Body of pancreas (tissue), 4 donors: ENCODE measurements around the gene MUC12.
"Not testable (repeated sequence)": the region's sequence is repeated elsewhere in the genome, so short reads cannot be mapped to it uniquely, and the experiment has no call there.

Experiments
- CTCF ChIP-seq, 7 experiments: fragments of 450-650 bp in 4 of 7; fragments of 200-600 bp in 3 of 7; sonication (generic) in 3 of 7; IDR thresholded peaks; one replicate each; pipeline ENCODE4 v1.5.1; 2016 to 2019; ENCODE audit warnings: antibody characterized with exemption in 7 of 7
- POLR2A ChIP-seq, 3 donors: fragments of 450-650 bp; IDR thresholded peaks; one replicate each; pipeline ENCODE4 v1.6.1; 2016; ENCODE audit warnings: antibody characterized with exemption in 3 of 3, mild to moderate bottlenecking in 2 of 3

- TF ChIP-seq CTCF, POLR2A (IDR thresholded peaks at IDR 0.05): not testable (repeated sequence)
Observed at GRCh38 chr7:101007361-101007760, 38.0 kb downstream of the MUC12 start.
